Mesendoderm (in vitro differentiated cells): ENCODE measurements around the gene SLX1A.
"Not testable (repeated sequence)": the region's sequence is repeated elsewhere in the genome, so short reads cannot be mapped to it uniquely, and the experiment has no call there.

Source experiments
- DNase-seq: peaks from one replicate; pipeline ENCODE4 v3.0.0; 2013
- H2AK5ac ChIP-seq: 2 replicates; pipeline ENCODE4 v1.6.1; 2013; ENCODE audit warnings: low read length, inconsistent platforms
- H2BK120ac ChIP-seq: 2 replicates; pipeline ENCODE4 v1.6.1; 2013; ENCODE audit warnings: low read depth, mild to moderate bottlenecking, low read length, moderate library complexity, mixed read lengths
- H2BK15ac ChIP-seq: replicated peaks from 2 replicates; pipeline ENCODE4 v1.6.1; 2013; ENCODE audit warnings: low read depth, mild to moderate bottlenecking, moderate library complexity
- H2BK5ac ChIP-seq: 2 replicates; pipeline ENCODE4 v1.6.1; 2013; ENCODE audit warnings: low read length, inconsistent platforms
- H3K18ac ChIP-seq: 2 replicates; pipeline ENCODE4 v1.6.1; 2013; ENCODE audit warnings: mild to moderate bottlenecking, low read length, mixed read lengths
- H3K23ac ChIP-seq: one replicate; pipeline ENCODE4 v1.6.1; 2013; ENCODE audit warnings: low read length
- H3K27ac ChIP-seq: 2 replicates; pipeline ENCODE4 v1.5.1; 2013; ENCODE audit warnings: low read depth, mild to moderate bottlenecking, inconsistent platforms, low read length, moderate library complexity
- H3K27me3 ChIP-seq: 2 replicates; pipeline ENCODE4 v1.6.1; 2013; ENCODE audit warnings: low read length, control low read depth, mild to moderate bottlenecking, inconsistent platforms; ENCODE audit not compliant: insufficient read depth, poor library complexity
- H3K36me3 ChIP-seq: 2 replicates; pipeline ENCODE4 v1.6.1; 2013; ENCODE audit warnings: low read length, inconsistent platforms; ENCODE audit not compliant: control insufficient read depth, insufficient read depth
- H3K4ac ChIP-seq: one replicate; pipeline ENCODE4 v1.6.1; 2013; ENCODE audit warnings: low read depth, mild to moderate bottlenecking, low read length, moderate library complexity
- H3K4me1 ChIP-seq: 2 replicates; pipeline ENCODE4 v1.6.1; 2013; ENCODE audit warnings: low read depth, low read length, inconsistent platforms; ENCODE audit not compliant: control insufficient read depth
- H3K4me2 ChIP-seq: 2 replicates; pipeline ENCODE4 v1.6.1; 2013; ENCODE audit warnings: low read length
- H3K4me3 ChIP-seq: 2 replicates; pipeline ENCODE4 v1.5.1; 2013; ENCODE audit warnings: mild to moderate bottlenecking, low read length
- H3K56ac ChIP-seq: one replicate; pipeline ENCODE4 v1.6.1; 2013; ENCODE audit warnings: low read length
- H3K79me1 ChIP-seq: 2 replicates; pipeline ENCODE4 v1.6.1; 2013; ENCODE audit warnings: low read length, inconsistent platforms
- H3K79me2 ChIP-seq: 2 replicates; pipeline ENCODE4 v1.6.1; 2013; ENCODE audit warnings: mild to moderate bottlenecking, low read length; ENCODE audit not compliant: control insufficient read depth, insufficient read depth
- H3K9ac ChIP-seq: 2 replicates; pipeline ENCODE4 v1.6.1; 2013; ENCODE audit warnings: low read length, inconsistent platforms
- H4K5ac ChIP-seq: one replicate; pipeline ENCODE4 v1.6.1; 2013; ENCODE audit warnings: low read length
- H4K8ac ChIP-seq: one replicate; pipeline ENCODE4 v1.6.1; 2013; ENCODE audit warnings: low read depth, mild to moderate bottlenecking, control low read depth, low read length, moderate library complexity
- WGBS: extraction: QIAGEN DNeasy Blood & Tissue Kit; methylation state at CpG from one replicate; pipeline ENCODE4 v1.1.7; 2013; ENCODE audit warnings: low lambda C conversion rate, missing lambda C conversion rate; ENCODE audit not compliant: insufficient coverage; ENCODE audit errors: extremely low coverage; 5-methylcytosine and 5-hydroxymethylcytosine counted together

Gene SLX1A

DNA sequence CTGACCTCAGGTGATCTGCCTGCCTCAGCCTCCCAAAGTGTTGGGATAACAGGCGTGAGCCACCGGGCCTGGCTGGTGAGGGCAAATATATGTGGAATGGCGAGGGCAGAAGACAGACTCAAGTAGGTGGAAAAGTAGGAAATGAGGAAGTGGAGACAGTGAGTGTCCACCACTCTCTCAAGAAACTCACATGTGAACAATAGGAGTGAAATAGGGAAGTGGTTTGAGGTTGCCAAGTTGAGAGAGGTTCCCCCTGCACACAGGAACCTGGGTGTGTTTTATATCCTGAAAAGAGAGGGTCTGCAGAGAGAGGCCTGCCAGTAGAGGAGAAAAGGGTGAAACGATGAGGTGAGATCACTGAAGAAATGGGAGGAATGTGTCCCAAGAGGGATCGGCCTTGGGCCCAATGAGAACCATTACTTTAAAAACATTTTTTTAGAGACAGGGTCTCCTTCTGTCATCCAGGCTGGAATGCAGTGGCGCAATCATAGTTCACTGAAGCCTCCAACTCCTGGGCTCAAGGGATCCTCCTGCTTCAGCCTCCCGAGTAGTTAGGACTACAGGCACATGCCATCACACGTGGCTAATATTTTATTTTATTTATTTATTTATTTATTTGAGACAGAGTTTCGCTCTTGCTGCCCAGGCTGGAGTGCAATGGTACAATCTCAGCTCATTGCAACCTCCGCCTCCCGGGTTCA lies 27.3 kb upstream of the SLX1A start:
- H3K4me1 ChIP-seq = no peaks in the 10 kb centered on the region
- no peaks in the 10 kb centered on the region for H3K27me3 ChIP-seq
- no peak overlapping the region for H3K9ac ChIP-seq
- no peak overlapping the region for H3K27ac ChIP-seq
- H3K4me3 ChIP-seq = no peak overlapping the region
- no peak overlapping the region for H4K5ac ChIP-seq
- H2AK5ac ChIP-seq = no peak overlapping the region
- H3K23ac ChIP-seq = no peak overlapping the region
- no peaks in the 10 kb centered on the region for H3K36me3 ChIP-seq
- H3K56ac ChIP-seq = no peak overlapping the region
- no peak overlapping the region for H2BK15ac ChIP-seq
- H3K18ac ChIP-seq = no peak overlapping the region
- no peak overlapping the region for H4K8ac ChIP-seq
- no peak overlapping the region for H2BK120ac ChIP-seq
- no peak for DNase-seq
- no peaks in the 10 kb centered on the region for H3K79me1 ChIP-seq
- H2BK5ac ChIP-seq = no peak overlapping the region
- no peaks in the 10 kb centered on the region for H3K79me2 ChIP-seq
- H3K4ac ChIP-seq = no peak overlapping the region
- WGBS = no CpG with 5 or more reads among the region's 11 CpGs
- H3K4me2 ChIP-seq = no peak overlapping the region

DNA sequence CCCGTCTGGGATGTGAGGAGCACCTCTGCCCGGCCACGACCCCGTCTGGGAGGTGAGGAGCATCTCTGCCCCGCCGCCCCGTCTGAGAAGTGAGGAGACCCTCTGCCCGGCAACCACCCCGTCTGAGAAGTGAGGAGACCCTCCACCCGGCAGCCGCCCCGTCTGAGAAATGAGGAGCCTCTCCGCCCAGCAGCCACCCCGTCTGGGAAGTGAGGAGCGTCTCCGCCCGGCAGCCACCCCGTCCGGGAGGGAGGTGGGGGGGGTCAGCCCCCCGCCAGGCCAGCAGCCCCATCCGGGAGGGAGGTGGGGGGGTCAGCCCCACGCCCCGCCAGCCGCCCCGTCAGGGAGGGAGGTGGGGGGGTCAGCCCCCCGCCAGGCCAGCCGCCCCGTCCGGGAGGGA lies 24.9 kb upstream of the SLX1A start:
- not testable (repeated sequence) for H3K9ac ChIP-seq, H3K27ac ChIP-seq, H3K4me2 ChIP-seq, H2AK5ac ChIP-seq, H3K56ac ChIP-seq, H4K5ac ChIP-seq, H3K27me3 ChIP-seq, H3K4me3 ChIP-seq, H3K23ac ChIP-seq, H2BK5ac ChIP-seq, H2BK120ac ChIP-seq, H4K8ac ChIP-seq, H3K4ac ChIP-seq, H3K36me3 ChIP-seq, DNase-seq, H3K4me1 ChIP-seq, H3K79me2 ChIP-seq, H3K18ac ChIP-seq, H3K79me1 ChIP-seq, H2BK15ac ChIP-seq
- no CpG with 5 or more reads among the region's 29 CpGs for WGBS

DNA sequence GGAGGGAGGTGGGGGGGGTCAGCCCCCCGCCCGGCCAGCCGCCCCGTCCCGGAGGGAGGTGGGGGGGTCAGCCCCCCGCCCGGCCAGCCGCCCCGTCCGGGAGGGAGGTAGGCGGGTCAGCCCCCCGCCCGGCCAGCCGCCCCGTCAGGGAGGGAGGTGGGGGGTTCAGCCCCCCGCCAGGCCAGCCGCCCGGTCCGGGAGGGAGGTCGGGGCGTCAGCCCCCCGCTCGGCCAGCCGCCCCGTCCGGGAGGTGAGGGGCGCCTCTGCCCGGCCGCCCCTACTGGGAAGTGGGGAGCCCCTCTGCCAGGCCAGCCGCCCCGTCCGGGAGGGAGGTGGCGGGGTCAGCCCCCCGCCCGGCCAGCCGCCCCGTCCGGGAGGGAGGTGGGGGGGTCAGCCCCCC lies 24.3 kb upstream of the SLX1A start:
- not testable (repeated sequence) for H3K18ac ChIP-seq, H3K27ac ChIP-seq, H3K4ac ChIP-seq, H3K56ac ChIP-seq, H3K4me2 ChIP-seq, H2BK120ac ChIP-seq, H4K8ac ChIP-seq, H3K4me3 ChIP-seq, H3K27me3 ChIP-seq, H4K5ac ChIP-seq, H3K79me1 ChIP-seq, H3K4me1 ChIP-seq, H3K23ac ChIP-seq, H3K79me2 ChIP-seq, H3K9ac ChIP-seq, H2BK5ac ChIP-seq, DNase-seq, H2BK15ac ChIP-seq, H3K36me3 ChIP-seq, H2AK5ac ChIP-seq
- no CpG with 5 or more reads among the region's 38 CpGs for WGBS

DNA sequence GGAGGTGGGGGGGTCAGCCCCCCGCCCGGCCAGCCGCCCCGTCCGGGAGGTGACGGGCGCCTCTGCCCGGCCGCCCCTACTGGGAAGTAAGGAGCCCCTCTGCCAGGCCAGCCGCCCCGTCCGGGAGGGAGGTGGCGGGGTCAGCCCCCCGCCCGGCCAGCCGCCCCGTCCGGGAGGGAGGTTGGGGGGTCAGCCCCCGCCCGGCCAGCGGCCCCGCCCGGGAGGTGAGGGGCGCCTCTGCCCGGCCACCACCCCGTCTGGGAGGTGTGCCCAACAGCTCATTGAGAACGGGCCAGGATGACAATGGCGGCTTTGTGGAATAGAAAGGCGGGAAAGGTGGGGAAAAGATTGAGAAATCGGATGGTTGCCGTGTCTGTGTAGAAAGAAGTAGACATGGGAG lies 23.5 kb upstream of the SLX1A start:
- not testable (repeated sequence) for H3K79me2 ChIP-seq, H3K4me3 ChIP-seq, H4K5ac ChIP-seq, DNase-seq, H3K56ac ChIP-seq, H2BK120ac ChIP-seq, H3K27me3 ChIP-seq, H3K79me1 ChIP-seq, H3K36me3 ChIP-seq, H3K23ac ChIP-seq, H3K9ac ChIP-seq, H2BK15ac ChIP-seq, H3K4ac ChIP-seq, H2AK5ac ChIP-seq, H2BK5ac ChIP-seq, H4K8ac ChIP-seq, H3K27ac ChIP-seq, H3K4me2 ChIP-seq, H3K4me1 ChIP-seq, H3K18ac ChIP-seq
- no CpG with 5 or more reads among the region's 31 CpGs for WGBS

DNA sequence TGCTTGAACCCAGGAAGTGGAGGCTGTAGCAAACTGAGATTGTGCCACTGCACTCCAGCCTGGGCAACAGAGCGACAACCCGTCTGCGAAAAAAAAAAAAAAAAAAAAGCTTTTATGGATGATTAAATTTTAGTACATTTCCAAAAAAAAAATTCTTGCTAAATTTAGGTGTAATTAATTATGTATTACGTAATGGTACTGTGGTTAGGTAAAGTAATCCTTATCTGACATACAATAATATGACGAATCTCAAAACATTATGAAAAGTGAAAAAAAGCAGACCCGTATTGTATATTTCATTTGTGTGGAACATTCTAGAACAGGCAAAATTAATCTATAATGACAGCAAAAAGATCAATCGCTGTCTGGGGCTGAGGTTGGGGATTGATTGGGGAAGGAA lies 20.6 kb upstream of the SLX1A start:
- Histone ChIP-seq H3K23ac (no peak overlapping the region), H3K4me2 (no peak overlapping the region), H3K4ac (no peak overlapping the region), H3K4me1 (no peaks in the 10 kb centered on the region), H2BK120ac (no peak overlapping the region), H3K27me3 (no peaks in the 10 kb centered on the region), H4K5ac (no peak overlapping the region), H3K79me2 (no peaks in the 10 kb centered on the region), H2BK5ac (no peak overlapping the region), H3K36me3 (no peaks in the 10 kb centered on the region), H3K79me1 (no peaks in the 10 kb centered on the region), H3K9ac (no peak overlapping the region), H3K4me3 (no peak overlapping the region), H2AK5ac (no peak overlapping the region), H3K27ac (no peak overlapping the region), H3K56ac (no peak overlapping the region), H4K8ac (no peak overlapping the region), H2BK15ac (no peak overlapping the region), H3K18ac (no peak overlapping the region)
- WGBS = 100% methylated on average over 1 of the region's 7 CpGs
- no peak for DNase-seq

DNA sequence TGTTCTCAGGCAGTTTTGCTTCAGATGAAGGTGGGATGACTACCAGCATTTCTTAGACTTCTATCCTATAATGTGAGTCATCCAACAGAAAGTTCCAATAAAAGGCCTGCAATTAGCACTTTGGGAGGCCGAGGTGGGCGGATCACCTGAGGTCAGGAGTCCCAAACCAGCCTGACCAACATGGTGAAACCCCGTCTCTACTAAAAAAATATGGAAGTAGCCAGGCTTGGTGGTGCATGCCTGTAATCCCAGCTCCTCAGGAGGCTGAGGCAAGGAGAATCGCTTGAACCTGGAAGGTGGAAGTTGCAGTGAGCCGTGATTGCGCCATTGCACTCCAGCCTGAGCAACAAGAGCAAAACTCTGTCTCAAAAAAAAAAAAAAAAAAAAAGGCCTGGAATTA lies 16.8 kb upstream of the SLX1A start:
- not testable (repeated sequence) for H4K8ac ChIP-seq, H2BK15ac ChIP-seq, H2BK5ac ChIP-seq, H2AK5ac ChIP-seq, H3K36me3 ChIP-seq, H3K27me3 ChIP-seq, H3K56ac ChIP-seq, DNase-seq, H4K5ac ChIP-seq, H3K4me3 ChIP-seq, H3K79me2 ChIP-seq, H3K4me1 ChIP-seq, H3K4ac ChIP-seq, H2BK120ac ChIP-seq, H3K27ac ChIP-seq, H3K18ac ChIP-seq, H3K9ac ChIP-seq, H3K79me1 ChIP-seq, H3K4me2 ChIP-seq, H3K23ac ChIP-seq
- no CpG with 5 or more reads among the region's 6 CpGs for WGBS
